HG02763 (cell line): Measurements from ENCODE around the gene CAMTA1.
"Not testable (repeated sequence)": the region's sequence is repeated elsewhere in the genome, so short reads cannot be mapped to it uniquely, and the experiment has no call there.

Source experiments
- ATAC-seq: cut with Tn5 transposase; IDR thresholded peaks from one replicate; pipeline ENCODE4 v1.9.1; 2021; ENCODE audit warnings: mild to moderate bottlenecking, moderate library complexity; ENCODE audit not compliant: unreplicated experiment

The CAMTA1 gene

DNA sequence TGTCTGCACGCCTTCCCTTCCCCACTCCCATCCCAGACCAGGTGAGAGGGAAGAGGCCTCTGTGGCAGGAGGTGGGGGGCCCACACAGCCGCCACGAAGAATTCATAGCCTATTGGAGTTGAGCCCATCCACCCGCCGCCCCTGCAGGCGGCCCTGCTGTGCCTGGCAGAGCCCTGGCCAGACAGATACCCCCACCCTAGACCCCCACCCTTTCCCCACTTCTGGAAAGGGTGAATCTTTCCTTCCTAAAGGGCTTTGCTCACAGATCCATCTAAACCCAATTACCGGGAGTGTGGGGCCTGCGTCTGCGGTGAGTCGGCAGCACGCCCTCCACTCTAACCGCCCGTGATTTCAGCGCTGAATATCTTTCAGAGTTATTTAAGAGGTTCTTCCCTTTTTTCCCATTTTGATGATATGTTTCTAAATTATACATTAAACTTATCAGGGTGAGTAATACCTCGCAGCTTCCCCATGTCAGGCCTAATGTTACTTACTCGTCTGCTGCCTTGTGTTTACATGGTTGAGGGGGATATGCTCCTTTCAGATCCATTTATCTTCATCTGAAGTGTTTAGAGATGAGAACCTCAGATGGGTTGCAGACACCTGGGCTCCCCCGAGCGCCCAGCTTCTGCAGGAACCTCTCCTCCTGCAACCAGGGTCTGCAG lies 802.0 kb downstream of the CAMTA1 start:
- no peak for ATAC-seq

DNA sequence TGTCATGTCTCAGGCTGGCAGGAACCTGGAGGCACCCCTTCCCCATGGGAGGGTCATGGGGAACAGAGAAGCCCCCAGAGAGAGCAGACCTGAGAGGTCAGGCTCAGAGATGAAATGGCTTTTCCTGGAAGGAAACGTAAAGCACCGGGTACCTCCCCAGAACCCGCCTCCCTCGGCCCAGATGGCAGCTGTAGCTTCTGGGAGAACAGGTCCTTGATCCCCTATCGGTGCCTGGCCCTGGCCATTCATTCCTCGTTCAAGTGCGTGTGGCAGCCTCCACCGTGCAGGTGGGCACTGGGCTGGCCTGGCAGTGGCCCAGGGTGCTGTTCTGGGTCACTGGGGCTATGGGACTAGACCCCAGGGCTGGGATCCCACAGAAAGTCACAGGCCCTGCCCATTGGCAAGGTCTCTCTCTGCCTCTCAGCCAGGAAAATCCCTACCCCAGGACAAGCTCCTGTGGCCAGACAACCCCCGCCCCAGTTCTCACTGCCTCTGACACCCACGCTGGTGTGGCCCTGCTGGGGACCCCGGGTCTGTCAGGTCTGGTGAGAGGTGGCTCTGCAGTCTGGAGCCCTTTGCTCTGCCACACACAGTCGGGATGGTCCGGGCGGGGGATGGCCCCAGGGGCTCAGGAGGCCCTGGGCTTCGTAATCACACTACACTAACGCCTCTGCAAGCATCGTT lies 802.7 kb downstream of the CAMTA1 start:
- ATAC-seq: no peak

DNA sequence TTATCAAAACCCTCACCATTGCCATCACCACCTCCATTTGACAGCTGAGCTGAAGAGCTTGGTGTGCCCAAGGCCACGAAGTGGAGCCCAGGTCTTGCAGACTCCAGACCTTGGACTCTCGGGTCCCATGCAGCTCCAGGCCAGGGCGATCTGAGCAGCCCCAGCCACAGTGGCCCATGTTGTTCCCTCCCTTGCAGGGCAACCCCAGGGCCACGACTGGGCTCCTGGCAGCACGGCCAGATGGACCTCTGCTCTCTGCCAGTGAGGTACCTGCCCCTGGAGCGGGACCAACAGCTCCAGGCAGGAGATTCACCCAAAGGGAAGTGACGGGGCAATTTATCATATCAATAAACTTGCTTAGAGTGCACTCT lies 803.2 kb downstream of the CAMTA1 start:
- ATAC-seq: no peak

DNA sequence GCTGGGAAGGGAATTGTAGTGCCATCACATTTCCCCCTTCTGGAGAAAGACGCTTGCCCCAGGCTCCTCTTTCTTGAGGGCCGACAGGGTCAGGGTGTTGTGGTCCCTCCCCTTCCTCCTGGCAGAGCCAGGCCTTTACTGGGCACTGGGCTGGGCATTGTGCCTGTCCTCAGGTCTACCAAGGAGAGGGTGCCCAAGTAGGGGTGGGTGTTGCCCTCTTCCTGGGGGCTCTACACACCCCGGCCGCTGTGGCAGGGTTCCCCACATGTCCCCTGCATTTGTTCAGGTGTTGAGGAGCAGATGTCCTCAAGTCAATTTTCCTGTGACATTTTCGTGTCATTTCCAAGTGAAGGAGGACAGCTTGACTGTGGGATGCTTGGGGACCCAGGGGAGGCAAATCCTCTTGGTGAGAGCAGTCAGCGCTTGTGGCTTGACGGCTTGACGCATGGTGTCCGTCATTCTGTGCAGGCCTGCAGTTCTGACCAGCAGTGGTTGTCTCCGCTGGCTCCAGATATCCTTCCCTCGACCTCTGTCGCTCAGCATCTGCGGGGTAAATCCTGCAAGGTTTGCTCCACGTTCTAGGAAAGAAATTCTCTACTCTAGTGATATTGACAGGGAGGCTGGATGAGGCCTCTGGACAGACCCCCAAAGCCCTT lies 804.0 kb downstream of the CAMTA1 start:
- ATAC-seq: no peak

DNA sequence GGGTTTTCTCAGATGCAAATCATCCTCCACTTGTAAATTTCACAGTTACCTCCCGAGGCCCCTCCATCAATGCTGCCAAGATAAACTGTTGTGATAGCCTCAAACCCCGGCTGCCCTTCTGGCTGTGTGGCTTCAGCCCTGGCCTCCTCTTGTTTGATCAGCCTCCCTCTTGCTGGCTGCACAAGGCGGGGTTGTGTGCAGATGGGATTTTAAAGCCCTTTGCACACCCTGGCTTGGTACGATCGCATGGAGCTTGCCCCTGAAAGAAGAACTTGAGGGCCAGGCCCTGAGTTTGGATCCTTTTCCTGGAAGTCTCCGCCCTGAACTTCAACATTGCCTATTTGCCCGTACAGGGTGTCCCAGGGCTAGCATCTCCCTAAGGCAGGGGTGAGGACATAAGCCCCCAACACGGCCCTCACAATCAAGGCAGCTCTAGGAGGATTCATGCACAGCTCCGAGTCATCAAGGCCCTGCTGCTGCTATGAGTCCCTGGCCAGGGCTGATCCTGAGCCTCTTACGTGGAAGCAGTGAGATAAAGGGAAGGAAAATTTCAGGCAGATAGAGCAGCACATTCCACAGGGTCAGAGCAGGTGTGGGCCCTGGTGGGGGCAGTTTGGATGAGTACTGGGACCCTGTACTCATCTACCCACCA lies 804.6 kb downstream of the CAMTA1 start:
- ATAC-seq: no peak

DNA sequence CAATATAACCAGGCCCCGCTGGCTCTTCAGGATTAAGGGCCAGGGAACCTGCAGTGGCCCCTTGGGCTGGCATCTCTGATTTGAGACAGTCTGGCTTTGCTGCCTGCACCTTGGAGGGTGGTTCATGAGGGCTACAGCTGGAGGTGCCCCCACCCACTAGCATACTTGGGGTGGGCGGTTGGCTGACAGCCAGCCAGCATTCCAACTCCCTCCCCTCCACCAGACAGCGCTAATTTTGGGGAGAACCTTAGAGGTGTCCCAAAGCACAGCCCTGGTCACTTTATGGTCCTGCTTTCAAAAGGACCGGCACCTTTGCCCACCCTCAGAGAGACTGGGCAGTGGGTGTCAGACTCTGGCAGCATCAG lies 805.2 kb downstream of the CAMTA1 start:
- no peak for ATAC-seq

DNA sequence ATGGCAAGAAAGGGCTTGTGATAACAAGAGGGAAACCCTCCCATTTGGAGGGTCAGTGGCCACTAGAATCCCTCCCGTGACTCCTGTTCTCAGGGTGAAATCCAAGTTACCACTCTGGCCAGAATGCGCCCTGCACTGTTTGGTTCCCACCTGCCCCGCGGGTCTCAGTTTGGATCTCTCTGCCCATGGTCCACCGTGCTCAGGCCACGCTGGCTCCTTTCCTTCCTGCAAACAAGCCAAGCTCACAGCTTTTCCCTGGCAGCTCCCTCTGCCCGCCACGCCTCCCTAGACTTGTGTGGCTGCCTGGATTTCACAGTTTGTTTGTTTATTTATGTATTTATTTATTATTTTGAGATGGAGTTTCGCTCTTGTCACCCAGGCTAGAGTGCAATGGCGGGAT lies 806.3 kb downstream of the CAMTA1 start:
- no peak for ATAC-seq

DNA sequence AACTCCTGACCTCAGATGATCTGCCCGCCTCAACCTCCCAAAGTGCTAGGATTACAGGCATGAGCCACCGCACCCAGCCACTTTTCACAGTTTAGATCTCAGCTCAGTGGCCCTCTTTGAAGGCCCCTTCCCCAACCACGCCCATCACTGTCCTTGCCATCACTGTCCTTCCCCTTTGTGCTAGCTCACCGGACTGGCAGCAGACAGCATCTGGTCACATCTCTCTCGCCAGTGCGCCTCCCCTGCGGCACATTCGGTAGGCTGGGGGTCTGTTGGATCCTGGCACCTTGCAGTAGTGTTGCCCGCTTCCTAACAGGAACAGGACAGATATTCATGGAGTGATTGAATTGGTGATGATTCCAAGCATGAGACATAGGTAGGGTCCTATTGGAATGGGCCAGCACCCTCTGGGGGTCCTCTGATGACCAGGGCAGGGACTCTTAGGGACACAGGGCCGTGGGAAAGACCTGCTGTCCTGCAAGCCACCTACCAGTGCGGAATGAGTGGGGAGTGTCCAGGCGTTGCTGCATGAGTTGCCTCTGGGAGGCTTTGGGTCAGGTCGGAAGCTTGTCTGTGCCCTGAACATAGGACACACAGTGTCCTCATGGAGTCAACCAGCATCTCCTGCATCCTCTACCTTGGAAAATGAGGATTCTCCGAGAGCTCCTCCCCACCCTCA lies 807.0 kb downstream of the CAMTA1 start:
- ATAC-seq: no peak

DNA sequence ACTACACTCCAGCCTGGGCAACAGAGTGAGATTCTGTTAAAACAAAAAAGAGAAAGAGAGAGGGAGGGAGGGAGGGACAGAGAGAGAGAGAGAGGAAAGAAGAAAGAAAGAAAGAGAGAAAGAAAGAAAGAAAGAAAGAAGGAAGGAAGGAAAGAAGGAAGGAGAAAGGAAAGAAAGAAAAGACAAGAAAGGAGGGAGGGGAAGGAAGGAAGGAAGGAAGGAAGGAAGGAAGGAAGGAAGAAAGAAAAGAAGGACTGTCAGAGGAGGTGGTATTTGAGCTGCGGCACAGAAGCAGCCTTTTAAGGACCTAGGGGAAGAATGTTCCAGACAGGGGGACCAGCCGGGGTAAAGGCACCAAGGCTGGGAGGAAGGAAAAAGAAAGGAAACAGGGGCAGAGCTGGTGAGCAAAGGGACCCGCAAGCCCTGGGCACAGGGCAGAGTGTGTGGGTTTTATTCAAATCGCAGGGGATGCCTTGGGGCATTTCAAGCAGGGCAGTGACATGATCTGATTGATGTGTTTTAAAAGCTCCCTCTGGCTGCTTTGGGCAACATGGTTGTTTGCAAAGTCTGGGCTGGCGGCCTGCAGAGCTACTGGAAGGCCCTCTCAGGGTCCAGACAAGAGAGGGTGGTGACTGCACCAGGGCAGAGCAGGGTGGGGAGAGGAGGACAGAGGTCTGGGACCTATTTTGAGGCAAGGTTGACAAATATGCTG lies 808.9 kb downstream of the CAMTA1 start:
- no peak for ATAC-seq

DNA sequence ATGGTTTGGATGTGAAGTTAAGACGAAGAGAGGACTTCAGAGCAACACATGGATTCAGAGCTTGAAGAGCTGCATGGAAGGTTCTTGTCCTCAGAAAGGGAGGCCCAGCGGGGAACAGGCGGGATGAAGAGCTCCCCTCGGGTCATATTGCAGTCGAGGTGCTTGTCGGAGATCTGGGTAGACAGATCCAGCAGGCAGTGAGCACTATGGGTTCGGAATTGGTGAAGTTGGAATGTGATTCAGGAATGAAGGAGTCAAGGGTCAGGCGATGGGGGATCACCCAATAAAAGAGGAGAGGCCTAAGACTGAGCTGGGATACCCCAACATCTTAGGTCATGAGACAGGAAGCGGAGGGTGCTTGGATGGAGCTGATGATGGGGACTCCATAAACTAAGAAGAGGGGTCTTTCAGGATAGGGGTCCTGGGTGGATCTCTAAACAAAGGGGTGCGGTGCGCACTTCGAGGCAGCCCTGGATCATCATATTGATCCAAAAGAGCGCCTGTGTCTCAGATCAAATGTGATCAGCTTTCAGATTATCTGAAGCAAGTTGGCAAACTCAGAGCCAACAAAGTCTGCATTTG lies 809.6 kb downstream of the CAMTA1 start:
- no peak for ATAC-seq

DNA sequence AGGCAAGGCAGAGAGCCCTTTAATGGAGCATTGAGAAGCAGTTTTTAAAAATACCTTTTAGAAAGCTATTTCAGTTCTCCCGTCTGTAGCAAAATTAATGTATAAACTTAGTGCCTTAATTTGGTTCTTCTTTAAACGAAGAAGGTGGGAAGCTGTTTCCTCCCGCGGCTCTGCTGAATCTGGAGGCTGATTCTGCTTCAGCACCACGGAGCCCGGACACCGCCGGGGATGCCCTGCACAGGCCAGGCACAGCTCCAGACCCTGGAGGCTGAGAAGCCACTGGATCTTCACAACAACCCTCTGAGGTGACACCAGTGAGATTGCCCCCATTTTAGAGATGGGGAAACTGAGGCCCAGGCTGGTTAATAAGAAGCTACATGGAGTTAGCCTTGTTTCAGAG lies 810.1 kb downstream of the CAMTA1 start:
- no peak for ATAC-seq

DNA sequence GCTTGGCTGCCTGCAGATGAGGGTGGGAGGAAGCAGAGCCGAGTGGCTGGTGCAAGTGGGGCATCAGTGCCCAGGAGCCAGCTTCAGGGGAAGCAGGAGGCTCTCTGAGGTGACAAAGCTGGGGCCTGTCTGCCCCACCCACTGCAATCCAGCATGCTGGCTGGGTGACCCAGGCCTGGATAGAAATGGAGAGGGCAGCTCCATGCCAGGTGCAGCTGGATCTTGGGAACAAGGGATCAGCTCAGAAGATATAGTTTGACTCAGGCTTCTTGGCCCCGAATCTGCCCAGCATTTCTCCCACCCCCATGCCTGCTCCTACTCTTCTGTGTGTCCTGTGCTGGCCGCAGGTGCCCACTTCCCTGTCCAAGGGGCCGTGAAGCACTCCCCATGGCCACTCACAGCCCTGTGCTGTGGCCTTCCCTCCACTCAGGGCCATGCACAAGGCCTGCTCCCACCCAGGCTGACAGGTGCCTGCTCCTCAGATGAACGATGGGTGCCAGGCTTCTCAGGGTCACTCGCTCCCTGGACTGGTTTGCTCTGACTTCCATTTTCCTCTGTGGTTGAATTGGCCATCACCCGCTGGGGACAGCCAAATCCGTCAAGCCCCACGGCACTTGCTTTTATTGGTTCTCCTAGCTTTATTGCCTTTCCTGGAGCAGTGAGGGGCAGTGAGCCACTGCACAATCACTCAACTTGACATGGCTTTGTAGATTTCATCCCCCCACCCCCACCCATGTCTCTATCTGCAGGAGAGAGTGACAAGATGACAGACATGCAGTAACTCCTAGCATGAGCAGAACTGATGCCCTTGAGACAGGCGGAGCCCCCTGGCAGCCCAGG lies 811.1 kb downstream of the CAMTA1 start:
- ATAC-seq: no peak

DNA sequence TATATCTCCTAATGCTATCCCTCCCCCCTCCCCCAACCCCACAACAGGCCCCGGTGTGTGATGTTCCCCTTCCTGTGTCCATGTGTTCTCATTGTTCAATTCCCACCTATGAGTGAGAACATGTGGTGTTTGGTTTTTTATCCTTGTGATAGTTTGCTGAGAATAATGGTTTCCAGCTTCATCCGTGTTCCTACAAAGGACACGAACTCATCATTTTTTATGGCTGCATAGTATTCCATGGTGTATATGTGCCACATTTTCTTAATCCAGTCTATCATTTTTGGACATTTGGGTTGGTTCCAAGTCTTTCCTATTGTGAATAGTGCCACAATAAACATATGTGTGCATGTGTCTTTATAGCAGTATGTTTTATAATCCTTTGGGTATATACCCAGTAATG lies 812.8 kb downstream of the CAMTA1 start:
- not testable (repeated sequence) for ATAC-seq

DNA sequence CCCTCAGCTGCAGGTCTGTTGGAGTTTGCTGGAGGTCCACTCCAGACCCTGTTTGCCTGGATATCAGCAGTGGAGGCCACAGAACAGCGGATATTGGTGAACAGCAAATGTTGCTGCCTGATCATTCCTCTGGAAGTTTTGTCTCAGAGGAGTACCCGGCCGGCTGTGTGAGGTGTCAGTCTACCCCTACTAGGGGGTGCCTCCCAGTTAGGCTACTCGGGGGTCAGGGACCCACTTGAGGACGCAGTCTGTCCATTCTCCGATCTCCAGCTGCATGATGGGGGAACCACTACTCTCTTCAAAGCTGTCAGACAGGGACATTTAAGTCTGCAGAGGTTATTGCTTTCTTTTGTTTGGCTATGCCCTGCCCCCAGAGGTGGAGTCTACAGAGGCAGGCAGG lies 819.7 kb downstream of the CAMTA1 start:
- ATAC-seq: not testable (repeated sequence)

DNA sequence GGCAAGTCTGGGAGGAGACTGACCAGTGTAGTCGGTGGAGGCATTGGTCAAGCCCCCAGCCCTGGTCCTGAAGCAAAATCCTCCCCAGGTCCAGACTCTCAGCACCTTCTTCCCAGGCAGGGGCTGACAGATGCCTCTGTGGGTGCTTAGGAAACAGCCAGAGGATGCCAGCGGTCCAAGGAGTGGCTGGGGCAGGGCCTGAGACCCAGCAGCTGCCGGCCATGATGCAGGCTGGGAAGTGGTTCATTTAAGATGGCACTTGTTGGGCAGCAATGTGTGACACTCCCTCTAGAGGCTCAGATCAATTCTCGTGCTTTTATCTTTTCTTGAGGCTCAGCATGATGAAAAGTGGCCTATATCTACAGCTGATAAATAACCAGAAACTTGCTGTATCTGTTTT lies 820.8 kb downstream of the CAMTA1 start:
- no peak for ATAC-seq

DNA sequence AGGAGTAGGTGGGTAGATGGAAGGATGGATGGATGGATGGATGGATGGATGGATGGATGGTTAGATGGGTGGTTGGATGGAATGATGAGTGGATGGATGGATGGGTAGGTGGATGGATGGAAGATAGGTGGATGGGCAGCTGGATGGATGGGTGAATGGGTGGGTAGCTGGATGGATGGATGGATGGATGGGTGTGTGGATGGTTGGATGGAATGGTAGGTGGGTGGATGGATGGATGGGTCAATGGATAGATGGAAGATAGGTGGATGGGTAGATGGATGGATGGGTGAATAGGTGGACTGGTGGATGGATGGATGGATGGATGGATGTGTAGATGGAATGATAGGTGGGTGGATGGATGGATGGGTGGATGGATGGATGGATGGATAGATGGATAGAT lies 821.8 kb downstream of the CAMTA1 start:
- no peak for ATAC-seq

DNA sequence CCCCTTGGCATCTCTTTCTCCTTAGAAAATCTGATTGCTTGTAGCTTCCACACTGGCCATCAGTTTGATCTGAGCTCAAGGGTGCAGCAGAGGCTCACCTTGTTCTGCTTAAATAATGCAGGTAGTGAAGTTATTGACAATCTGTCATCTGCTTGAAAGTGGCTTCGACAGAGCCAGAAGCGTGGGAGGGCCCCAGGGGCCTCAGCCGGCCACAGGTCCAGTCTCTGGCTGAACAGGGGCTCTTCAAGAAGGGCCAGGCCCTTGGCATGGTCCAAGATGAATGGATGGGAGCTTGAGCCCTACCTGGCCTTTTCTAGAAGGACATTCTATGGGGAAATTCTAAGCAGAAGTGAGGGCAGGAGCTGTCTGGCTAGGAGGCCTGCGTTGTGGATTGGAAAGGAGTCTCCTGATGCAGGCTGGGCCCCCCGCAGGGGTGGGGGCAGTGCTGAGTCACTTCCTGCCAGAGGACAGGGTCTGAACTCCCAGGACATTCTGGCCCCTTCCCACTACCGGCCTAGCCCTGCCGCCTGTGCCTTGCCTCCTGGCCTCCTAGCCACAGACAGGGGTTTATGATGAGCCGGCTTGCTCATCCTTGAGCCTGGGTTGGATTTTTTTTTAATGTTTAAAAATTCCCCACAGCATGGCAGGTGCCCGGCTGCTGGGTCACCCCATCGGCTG lies 823.5 kb downstream of the CAMTA1 start:
- ATAC-seq: no peak

DNA sequence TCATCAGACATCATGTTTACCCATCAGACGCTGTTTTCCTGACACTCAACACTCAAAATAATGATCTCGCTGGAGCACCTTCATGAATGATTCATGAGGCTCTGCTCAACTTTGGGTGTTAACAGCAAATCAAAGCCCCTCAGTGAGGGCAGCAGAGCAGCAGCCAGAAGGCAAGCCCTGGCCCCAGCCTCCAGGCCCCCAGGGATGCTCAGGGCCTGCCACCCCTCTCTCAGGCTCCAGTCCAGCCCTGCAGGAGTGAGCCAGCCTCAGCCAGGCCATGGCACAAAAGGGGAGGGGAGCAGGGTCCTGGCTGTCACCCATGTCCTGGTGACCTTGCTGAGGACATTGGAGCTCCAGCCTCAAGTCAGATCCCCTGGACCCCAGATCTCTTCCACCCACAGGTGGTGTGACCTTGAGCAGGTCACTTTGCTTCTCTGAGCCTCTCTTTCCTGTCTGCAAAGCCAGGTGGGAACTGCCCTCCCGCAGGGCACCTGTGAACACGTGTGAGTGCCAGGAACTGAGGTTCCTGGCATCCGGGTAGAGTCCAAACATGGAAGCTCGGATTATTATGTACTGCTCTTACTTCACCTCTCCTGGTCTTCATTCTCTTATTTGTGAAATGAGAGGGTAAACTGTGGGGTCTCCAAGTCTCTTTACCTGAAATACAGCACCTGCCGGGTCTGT lies 824.2 kb downstream of the CAMTA1 start:
- no peak for ATAC-seq
